MM.1S (cell line): ENCODE measurements around the gene ZNF740.
A peak's percentile ranks its signal among the peaks of the same experiment; 100 is the strongest.

Experiments
- DNase-seq: peaks from one replicate; pipeline ENCODE4 v3.0.0-alpha.2; 2015
- H2AFZ ChIP-seq: fragments of 300-600 bp; sonication (generic); 2 replicates; pipeline ENCODE4 v1.6.0; 2016; ENCODE audit warnings: antibody characterized with exemption, low read length
- H3F3A ChIP-seq: fragments of 300-600 bp; sonication (generic); 2 replicates; pipeline ENCODE4 v1.6.1; 2016; ENCODE audit warnings: mild to moderate bottlenecking, antibody characterized with exemption, low read length, moderate library complexity, mixed read lengths; ENCODE audit not compliant: insufficient read depth
- H3K27ac ChIP-seq: fragments of 300-600 bp; sonication (generic); 2 replicates; pipeline ENCODE4 v1.5.1; 2016; ENCODE audit warnings: mild to moderate bottlenecking, low read length
- H3K27me3 ChIP-seq: fragments of 300-600 bp; sonication (generic); replicated peaks from 2 replicates; pipeline ENCODE4 v1.6.0; 2016; ENCODE audit warnings: low read length; ENCODE audit not compliant: insufficient read depth
- H3K36me3 ChIP-seq: fragments of 300-600 bp; sonication (generic); replicated peaks from 2 replicates; pipeline ENCODE4 v1.6.1; 2016; ENCODE audit warnings: mild to moderate bottlenecking, low read length, mixed read lengths; ENCODE audit not compliant: insufficient read depth
- H3K4me1 ChIP-seq: fragments of 300-600 bp; sonication (generic); 2 replicates; pipeline ENCODE4 v1.6.1; 2016; ENCODE audit warnings: low read length, mixed read lengths
- H3K4me2 ChIP-seq: fragments of 300-600 bp; sonication (generic); 2 replicates; pipeline ENCODE4 v1.6.0; 2016; ENCODE audit warnings: low read depth, low read length
- H3K4me3 ChIP-seq: fragments of 300-600 bp; sonication (generic); 2 replicates; pipeline ENCODE4 v1.5.1; 2016; ENCODE audit warnings: low read length, mixed read lengths
- H3K79me2 ChIP-seq: fragments of 300-600 bp; sonication (generic); 2 replicates; pipeline ENCODE4 v1.6.1; 2016; ENCODE audit warnings: mixed run types, low read length, mixed read lengths
- H3K9ac ChIP-seq: fragments of 300-600 bp; sonication (generic); 2 replicates; pipeline ENCODE4 v1.6.1; 2016; ENCODE audit warnings: low read length, mixed read lengths
- H3K9me2 ChIP-seq: fragments of 300-600 bp; sonication (generic); replicated peaks from 2 replicates; pipeline ENCODE4 v1.6.1; 2016; ENCODE audit warnings: mild to moderate bottlenecking, low read length, mixed read lengths; ENCODE audit not compliant: insufficient read depth
- H3K9me3 ChIP-seq: fragments of 300-600 bp; sonication (generic); replicated peaks from 2 replicates; pipeline ENCODE4 v1.6.1; 2016; ENCODE audit warnings: mild to moderate bottlenecking, low read length, mixed read lengths; ENCODE audit not compliant: insufficient read depth
- H4K20me1 ChIP-seq: fragments of 300-600 bp; sonication (generic); 2 replicates; pipeline ENCODE4 v1.6.1; 2016; ENCODE audit warnings: mild to moderate bottlenecking, low read length, moderate library complexity, mixed read lengths; ENCODE audit not compliant: insufficient read depth
- EZH2 ChIP-seq: fragments of 300-600 bp; sonication (generic); optimal IDR thresholded peaks from 2 replicates; pipeline ENCODE3; 2017; ENCODE audit warnings: low read depth, mild to moderate bottlenecking, antibody characterized with exemption, low read length, mixed read lengths
- EZH2phosphoT487 ChIP-seq: fragments of 300-600 bp; sonication (generic); IDR thresholded peaks from 2 replicates; pipeline ENCODE4 v1.6.1; 2018; ENCODE audit warnings: antibody characterized with exemption, low read length
- TF ChIP-seq, protein P1 (sequence below): fragments of 300-600 bp; sonication (generic); IDR thresholded peaks from 2 replicates; pipeline ENCODE4 v1.5.1; 2016; ENCODE audit warnings: antibody characterized with exemption, low read length, mixed read lengths

The ZNF740 gene

DNA sequence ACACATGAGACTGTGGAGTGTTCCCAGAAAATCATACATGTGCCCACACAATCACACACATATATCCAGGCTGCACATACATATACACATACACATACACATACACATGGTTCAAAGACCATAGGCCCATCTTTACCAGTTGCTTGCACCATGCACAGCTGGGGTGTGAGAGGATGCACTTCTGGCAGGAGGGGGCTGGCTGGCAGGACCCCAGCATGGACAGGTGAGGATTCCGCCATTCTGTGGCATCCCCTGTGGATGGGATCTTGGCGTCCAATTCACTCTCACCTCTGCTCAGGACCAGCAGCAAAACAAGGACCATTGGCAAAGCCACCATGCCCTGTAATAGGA lies 19.6 kb downstream of the ZNF740 start:
- H2AFZ ChIP-seq, result no peak overlapping the region
- peaks cover 34% of the 10 kb centered on the region for H3K4me1 ChIP-seq
- H3K9me3 ChIP-seq, result no peaks in the 10 kb centered on the region
- H3K27me3 ChIP-seq, result no peaks in the 10 kb centered on the region
- H4K20me1 ChIP-seq, result peaks cover 23% of the 10 kb centered on the region
- H3K27ac ChIP-seq, result peak overlapping the region; percentile 99
- peaks cover 97% of the 10 kb centered on the region for H3F3A ChIP-seq
- peak overlapping the region; percentile 97 for H3K4me2 ChIP-seq
- peak overlapping the region; percentile 99 for H3K9ac ChIP-seq
- H3K36me3 ChIP-seq, result peaks cover 43% of the 10 kb centered on the region
- TF ChIP-seq EZH2phosphoT487 (no peak), EZH2 (no peak)
- TF ChIP-seq, protein P1, sequence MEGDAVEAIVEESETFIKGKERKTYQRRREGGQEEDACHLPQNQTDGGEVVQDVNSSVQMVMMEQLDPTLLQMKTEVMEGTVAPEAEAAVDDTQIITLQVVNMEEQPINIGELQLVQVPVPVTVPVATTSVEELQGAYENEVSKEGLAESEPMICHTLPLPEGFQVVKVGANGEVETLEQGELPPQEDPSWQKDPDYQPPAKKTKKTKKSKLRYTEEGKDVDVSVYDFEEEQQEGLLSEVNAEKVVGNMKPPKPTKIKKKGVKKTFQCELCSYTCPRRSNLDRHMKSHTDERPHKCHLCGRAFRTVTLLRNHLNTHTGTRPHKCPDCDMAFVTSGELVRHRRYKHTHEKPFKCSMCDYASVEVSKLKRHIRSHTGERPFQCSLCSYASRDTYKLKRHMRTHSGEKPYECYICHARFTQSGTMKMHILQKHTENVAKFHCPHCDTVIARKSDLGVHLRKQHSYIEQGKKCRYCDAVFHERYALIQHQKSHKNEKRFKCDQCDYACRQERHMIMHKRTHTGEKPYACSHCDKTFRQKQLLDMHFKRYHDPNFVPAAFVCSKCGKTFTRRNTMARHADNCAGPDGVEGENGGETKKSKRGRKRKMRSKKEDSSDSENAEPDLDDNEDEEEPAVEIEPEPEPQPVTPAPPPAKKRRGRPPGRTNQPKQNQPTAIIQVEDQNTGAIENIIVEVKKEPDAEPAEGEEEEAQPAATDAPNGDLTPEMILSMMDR, result no peak
- H3K9me2 ChIP-seq, result no peaks in the 10 kb centered on the region
- DNase-seq, result no peak
- peak overlapping the region; percentile 94 for H3K4me3 ChIP-seq
- peaks cover 95% of the 10 kb centered on the region for H3K79me2 ChIP-seq

DNA sequence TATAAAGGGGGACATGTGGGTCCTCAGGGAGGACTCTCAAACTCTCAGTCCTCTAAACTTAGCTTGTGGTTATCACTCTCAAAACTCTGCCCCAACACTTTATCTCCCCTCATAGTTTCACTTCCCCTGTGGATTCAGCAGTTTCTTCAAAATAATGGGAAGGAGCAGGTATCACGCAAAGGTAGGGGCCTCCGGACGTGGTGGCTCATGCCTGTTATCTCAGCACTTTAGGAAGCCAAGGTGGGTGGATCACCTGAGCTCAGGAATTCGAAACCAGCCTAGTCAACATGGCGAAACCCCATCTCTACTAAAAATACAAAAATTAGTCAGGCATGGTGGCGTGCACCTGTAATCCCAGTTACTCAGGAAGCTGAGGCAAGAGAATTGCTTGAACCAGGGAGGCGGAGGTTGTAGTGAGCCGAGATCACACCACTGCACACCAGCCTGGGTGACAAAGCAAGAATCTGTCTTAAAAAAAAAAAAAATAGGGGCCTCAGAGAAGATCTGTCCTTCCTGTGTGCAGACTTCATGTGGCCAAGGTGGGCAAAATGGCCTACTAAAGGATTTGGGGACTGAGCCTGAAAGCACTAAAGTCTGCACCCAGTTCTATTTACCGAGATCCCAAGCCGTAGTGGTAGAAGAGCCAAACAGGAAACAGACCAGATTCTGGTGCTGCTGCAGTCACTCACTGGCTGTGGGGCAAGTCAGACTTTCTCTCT lies 20.1 kb downstream of the ZNF740 start:
- Histone ChIP-seq H3K27ac (peak overlapping the region; percentile 99), H3K4me3 (peak overlapping the region; percentile 94), H3K4me2 (peak overlapping the region; percentile 97), H3K9me3 (no peaks in the 10 kb centered on the region), H3K9me2 (no peaks in the 10 kb centered on the region), H3F3A (peaks cover 97% of the 10 kb centered on the region), H3K79me2 (peaks cover 95% of the 10 kb centered on the region), H3K36me3 (peaks cover 42% of the 10 kb centered on the region), H3K27me3 (no peaks in the 10 kb centered on the region), H4K20me1 (peaks cover 18% of the 10 kb centered on the region), H3K4me1 (peaks cover 30% of the 10 kb centered on the region), H2AFZ (no peak overlapping the region), H3K9ac (peak overlapping the region; percentile 99)
- DNase-seq, result peak; percentile 98
- no peak for TF ChIP-seq EZH2phosphoT487
- TF ChIP-seq, protein P1, result no peak
- TF ChIP-seq EZH2, result no peak

DNA sequence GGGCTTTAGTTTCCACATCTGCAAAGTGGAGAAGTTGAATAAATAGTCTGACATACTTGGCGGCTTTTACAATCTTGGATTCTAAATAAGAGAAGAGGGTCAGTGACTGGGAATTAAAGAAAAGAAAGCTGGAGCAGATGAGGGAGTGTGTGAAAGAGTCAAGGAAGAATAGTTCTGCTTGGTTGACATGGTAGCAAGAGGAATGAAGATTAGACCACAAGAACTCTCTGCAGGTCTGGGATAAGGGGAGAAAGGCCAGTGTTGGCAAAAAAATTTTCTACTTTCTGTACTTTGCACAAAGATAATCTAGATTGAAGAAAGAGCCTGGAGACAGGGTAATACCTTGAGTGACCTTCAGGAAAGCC lies 20.6 kb downstream of the ZNF740 start:
- Histone ChIP-seq H3K36me3 (peaks cover 36% of the 10 kb centered on the region), H3K9me2 (no peaks in the 10 kb centered on the region), H4K20me1 (peaks cover 12% of the 10 kb centered on the region), H3K9me3 (no peaks in the 10 kb centered on the region), H3K4me1 (peaks cover 24% of the 10 kb centered on the region), H3K79me2 (peaks cover 95% of the 10 kb centered on the region), H2AFZ (no peak overlapping the region), H3K27ac (peak overlapping the region; percentile 99), H3F3A (peaks cover 95% of the 10 kb centered on the region), H3K9ac (peak overlapping the region; percentile 99), H3K27me3 (no peaks in the 10 kb centered on the region), H3K4me3 (peak overlapping the region; percentile 94), H3K4me2 (peak overlapping the region; percentile 77)
- DNase-seq, result no peak
- no peak for TF ChIP-seq EZH2phosphoT487
- TF ChIP-seq, protein P1, result no peak
- no peak for TF ChIP-seq EZH2
